ENCODE results near the gene ZNF423. TPM values are rescaled to one million over a fixed set of nuclear protein-coding genes. Genes with fewer than 3 reads are reported as not detected.
A peak's percentile ranks its signal among the peaks of the same experiment; 100 is the strongest.

Gene ZNF423
- total RNA-seq, 1 donor from 2014 or later, result 8.8 TPM

DNA sequence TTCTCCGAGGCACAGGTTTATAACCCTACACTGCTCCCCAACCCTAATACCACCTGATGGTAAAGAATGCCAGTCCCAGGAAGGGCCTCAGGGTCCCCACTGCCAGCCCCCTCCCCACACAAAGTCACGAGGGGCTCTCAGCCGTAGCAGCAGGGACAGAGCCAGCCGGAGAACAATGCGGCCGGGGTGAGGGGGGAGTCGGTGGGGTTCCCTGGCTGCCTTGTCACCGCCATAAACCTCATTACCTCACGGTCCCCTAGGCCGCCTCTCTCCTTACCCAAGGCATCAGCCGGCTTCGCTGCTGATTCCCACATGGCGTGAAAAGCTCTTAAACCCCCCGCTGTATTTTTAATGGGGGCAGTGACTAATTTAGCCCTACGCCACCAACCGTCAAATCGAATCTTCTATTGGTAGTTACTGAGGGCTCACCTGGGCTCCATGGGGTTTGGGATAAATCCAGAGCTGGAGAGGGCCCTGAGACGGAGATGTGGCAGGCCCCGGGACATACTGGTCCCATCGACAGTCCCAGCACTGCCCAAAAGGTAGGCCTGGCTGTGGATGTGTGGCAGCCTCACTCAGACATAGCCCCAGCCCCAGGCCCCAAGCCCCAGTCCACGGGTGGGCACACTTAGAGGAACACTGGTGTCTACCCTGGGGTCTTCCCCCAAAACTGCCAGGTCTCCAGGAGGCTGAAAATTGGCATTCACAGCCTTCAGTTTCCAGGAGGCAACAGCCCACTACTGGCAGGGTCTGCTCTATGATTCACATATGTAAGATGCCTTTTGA, 367.0 kb downstream of the ZNF423 start:
- ATAC-seq, result no peak
- intact Hi-C loops (cut with DNase I), result no loop called here
- DNase-seq (ENCODE audit: missing footprints), result no peak

DNA sequence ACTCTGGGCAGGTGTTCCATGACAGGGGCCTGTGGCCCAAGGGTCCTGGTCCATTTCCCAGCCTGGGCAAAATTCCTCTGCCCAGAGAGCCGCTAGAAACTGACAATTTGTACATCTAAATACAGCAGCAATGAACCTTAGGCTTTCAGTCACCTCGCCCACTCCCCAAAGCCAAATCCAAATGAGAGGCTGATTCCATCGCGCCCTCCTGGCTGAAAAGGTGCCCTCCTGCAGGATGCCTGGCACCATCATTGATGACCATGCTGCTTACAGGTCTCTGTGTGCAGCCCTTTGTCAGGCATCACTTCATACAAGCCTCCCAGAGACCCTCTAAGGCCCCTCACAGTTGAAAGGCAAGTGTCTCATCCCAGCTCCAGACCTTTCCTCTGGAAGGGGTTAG, 367.6 kb downstream of the ZNF423 start:
- intact Hi-C loops (cut with DNase I), result no loop called here
- no peak for DNase-seq (ENCODE audit: missing footprints)
- no peak for ATAC-seq

DNA sequence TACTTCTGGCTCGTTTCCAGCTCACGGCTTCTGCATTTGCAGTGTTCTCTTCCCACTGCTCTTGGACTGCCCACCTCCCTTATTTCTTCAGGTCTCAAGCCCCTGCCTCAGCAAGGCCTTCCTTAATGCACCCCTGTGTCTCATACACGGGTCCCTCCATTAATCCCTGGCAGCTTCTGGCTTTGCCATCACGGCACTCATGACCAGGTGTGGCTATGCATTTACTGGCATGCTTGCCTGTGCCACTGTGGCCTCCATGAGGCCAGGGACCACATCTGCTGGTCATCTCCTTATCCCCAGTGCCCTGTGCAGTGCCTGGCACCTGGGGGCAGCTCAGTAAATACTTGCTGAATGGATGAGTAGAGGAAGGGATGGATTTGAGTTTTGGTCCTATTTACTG, 368.2 kb downstream of the ZNF423 start:
- DNase-seq (ENCODE audit: missing footprints), result no peak
- intact Hi-C loops (cut with DNase I), result no loop called here
- no peak for ATAC-seq

- DNase-seq (ENCODE audit: missing footprints) (no peak), ATAC-seq (no peak)
- intact Hi-C loops (cut with DNase I), result no loop called here
Measured at GRCh38 chr16:49486400-49486799, 369.5 kb downstream of the ZNF423 start.

DNA sequence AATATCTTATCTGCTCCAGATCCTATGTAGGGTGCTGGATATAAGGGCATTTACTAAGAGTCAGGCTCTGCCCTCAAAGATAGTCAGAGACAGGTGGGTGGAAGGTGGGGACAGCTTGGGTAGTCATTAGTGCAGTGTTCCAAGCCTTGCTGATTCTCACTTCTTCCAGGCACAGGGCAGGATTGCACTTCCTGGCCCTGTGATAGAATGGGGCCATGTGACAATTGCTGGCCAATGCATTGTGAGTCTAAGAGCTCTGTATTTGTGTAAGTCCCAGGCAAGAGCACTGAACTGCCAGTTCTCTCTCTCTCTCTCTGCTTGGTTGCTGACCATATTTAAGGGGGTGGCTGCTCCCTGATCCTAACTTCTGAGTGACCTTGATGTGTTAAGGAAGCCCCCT, 370.2 kb downstream of the ZNF423 start:
- intact Hi-C loops (cut with DNase I), result no loop called here
- ATAC-seq (no peak), DNase-seq (ENCODE audit: missing footprints) (no peak)

- intact Hi-C loops (cut with DNase I), result no loop called here
- no peak for DNase-seq (ENCODE audit: missing footprints)
- no peak for ATAC-seq
Measured at GRCh38 chr16:49484936-49485335, 371.0 kb downstream of the ZNF423 start.

GRCh38 chr16:49484451-49484849, 371.5 kb downstream of the ZNF423 start:
- DNase-seq (ENCODE audit: missing footprints) (peak; percentile 83), ATAC-seq (peak; percentile 99)
- intact Hi-C loops (cut with DNase I), result no loop called here

- ATAC-seq (no peak), DNase-seq (ENCODE audit: missing footprints) (no peak)
- intact Hi-C loops (cut with DNase I), result no loop called here
Measured at GRCh38 chr16:49483651-49484450, 372.1 kb downstream of the ZNF423 start.

DNA sequence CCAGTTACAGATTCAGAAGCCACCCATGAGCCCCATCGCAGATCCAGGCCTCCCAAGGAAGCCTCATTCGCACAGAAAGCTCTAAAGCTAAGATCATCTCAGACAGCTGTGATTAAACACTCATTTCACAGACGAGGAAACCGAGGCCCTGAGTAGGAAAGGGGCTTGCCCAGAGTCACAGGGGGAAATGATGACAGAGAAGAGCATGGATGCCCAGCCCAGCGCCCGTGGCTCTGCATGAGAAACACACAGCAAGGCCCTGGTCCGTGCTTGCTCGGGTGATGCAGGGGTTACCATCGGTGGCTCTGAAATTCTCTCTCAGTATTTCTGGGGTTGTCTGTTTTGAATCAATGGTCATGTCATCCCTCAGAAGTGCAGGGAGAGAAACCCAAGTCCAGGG, 372.7 kb downstream of the ZNF423 start:
- intact Hi-C loops (cut with DNase I), result no loop called here
- DNase-seq (ENCODE audit: missing footprints), result no peak
- ATAC-seq, result no peak

DNA sequence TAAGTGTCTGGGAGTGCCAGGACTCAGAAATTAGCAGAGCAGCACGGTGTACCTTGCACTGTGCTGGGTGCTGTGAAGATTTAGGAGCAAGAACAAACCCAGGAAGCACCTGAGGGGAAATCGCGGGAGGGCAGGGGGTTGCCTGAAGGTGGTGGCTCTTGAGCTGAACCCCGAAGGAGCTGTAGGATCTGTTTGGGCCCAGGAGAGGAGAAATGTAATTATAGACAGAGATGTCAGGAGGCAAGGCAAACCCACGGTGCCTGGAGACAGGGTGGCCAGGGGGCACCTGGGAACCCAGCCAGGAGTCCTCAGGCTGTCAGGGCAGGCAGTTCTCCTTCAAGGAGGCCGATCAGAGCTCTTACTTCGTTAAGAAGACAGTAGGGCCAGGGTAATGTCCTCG, 373.2 kb downstream of the ZNF423 start:
- DNase-seq (ENCODE audit: missing footprints), result no peak
- no peak for ATAC-seq
- intact Hi-C loops (cut with DNase I), result no loop called here

DNA sequence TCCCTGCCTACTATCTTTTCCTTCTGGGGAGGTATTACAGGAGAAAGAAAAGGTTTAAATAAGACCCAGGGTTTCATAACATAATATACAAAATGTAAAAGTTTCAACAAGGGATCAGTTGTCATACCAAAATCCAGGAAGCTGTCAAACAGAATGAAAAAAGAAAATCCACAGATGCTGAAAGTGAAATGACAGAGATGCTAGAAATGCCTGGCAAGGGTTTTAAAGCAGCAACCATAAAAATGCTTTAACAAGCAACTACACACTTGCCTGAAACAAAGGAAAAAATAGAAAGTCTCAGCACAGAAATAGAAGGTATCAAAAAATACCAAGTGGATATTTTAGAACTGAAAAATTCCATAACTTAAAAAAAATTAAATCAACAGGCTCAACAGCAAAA, 377.3 kb downstream of the ZNF423 start:
- DNase-seq (ENCODE audit: missing footprints) (no peak), ATAC-seq (no peak)
- intact Hi-C loops (cut with DNase I), result no loop called here

DNA sequence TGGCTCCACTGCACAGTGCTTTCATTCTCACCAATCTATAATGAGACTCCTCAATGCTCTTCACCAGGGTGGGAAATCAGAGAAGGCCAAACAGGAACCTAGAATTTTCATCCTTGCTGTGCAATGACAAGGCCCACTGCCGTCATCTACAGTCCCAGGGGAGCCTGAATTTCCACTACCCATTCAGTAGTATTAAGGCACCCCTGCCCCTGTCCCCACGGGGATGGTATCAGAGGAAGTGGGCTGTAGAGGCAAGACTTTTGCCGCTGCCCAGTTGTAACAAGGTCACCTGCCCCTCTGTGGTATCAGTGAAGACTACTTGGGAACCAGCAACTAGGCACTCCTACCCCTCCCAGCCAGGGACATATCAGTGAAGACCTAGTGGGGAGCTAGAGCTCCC, 377.8 kb downstream of the ZNF423 start:
- intact Hi-C loops (cut with DNase I), result no loop called here
- DNase-seq (ENCODE audit: missing footprints) (no peak), ATAC-seq (no peak)

DNA sequence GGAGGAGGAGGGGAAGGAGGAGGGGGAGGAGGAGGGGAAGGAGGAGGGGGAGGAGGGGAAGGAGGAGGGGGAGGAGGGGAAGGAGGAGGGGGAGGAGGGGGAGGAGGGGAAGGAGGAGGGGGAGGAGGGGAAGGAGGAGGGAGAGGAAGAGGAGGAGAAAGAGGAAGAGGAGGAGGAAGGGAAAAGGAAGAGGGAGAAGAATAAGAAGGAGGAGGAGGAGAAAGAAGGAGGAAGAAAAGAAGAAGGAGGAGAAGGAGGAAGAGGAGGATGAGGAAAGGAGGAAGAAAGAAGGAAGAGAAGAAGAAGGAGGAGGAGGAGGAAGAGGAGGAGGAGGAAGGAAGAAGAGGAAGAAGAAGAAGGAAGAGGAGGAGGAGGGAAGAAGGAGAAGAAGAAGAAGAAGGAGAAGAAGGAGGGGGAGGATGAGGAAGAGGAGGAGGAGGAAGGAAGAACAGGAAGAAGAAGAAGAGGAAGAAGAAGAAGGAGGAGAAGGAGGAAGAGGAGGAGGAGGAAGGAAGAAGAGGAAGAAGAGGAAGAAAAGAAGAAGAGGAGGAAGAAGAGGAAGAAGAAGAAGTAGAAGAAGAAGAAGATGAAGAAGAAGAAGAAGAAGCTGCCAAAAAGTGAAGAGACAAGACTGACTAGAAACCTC, 378.5 kb downstream of the ZNF423 start:
- no peak for ATAC-seq
- DNase-seq (ENCODE audit: missing footprints), result no peak
- intact Hi-C loops (cut with DNase I), result no loop called here

DNA sequence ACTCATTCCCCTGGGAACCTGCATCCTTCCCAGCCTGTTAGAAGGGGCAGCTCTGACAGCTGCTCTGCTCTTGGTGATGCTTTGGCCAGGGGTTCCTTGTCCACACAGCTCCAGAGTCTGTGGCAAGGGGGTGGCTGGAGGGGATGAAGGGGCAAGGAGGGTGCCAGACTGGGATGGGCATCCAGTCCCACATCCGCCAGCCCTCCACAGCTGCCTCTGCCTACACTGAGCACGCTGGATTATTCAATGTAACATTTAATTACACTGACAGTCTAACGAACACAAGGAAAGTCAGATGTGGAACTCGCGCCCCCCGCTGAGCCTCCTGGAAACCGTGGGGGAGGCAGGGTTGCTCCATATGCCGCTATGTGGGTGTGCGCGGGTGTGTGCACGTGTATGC, 381.2 kb downstream of the ZNF423 start:
- no peak for DNase-seq (ENCODE audit: missing footprints)
- intact Hi-C loops (cut with DNase I), result no loop called here

DNA sequence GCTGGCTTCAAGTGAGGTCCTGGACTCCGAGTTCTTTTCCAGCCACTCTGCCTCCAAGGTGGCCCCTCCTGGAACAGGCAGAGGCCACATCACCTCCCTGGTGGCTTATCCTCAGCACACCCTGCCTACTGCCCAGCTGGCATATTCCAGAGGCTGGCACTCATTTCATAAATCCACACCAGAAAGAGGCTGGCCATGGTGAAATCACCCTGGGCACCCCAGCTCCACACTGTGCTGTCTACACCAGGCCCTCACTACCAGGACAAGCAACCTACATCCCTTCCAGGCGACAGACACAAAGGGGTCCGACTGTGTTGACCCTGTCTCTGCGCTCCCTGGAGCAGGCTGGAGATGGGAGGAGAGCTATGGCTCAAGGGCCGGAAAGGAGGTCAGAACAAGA, 382.1 kb downstream of the ZNF423 start:
- DNase-seq (ENCODE audit: missing footprints) (no peak), ATAC-seq (no peak)
- intact Hi-C loops (cut with DNase I), result no loop called here

More for the DNA sequence above, 381.2 kb downstream of the ZNF423 start:
- no peak for ATAC-seq

GRCh38 chr16:49473131-49473530, 382.8 kb downstream of the ZNF423 start:
- intact Hi-C loops (cut with DNase I), result no loop called here
- DNase-seq (ENCODE audit: missing footprints), result no peak
- ATAC-seq, result no peak

GRCh38 chr16:49472598-49472997, 383.3 kb downstream of the ZNF423 start:
- DNase-seq (ENCODE audit: missing footprints) (no peak), ATAC-seq (no peak)
- intact Hi-C loops (cut with DNase I), result no loop called here

GRCh38 chr16:49471038-49471727, 384.7 kb downstream of the ZNF423 start:
- ATAC-seq (no peak), DNase-seq (ENCODE audit: missing footprints) (no peak)
- intact Hi-C loops (cut with DNase I), result no loop called here

DNA sequence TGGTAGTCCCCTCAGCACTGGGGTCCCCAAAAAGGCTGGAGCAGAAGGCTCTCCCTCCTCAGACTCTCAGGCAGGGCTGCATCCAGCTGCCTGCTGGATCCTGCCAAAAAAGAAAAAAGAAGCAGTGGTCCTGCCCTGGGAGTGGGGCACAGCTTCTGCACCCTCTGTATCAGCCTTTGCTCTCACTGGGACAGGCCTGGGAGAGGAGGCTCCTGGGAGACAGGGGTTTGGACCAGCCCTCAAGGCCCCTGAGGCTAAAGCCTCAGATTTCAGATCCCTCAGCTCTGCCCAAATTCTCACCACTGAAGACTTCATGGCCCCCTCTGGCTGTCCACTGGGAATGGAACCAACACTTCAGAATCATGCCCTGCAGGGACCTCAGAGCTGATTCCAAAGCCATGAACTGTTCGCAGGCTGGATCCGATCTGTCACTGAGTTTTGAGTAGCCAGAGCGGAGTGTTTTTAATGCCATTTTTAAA, 385.4 kb downstream of the ZNF423 start:
- intact Hi-C loops (cut with DNase I), result no loop called here
- no peak for DNase-seq (ENCODE audit: missing footprints)
- ATAC-seq, result no peak
